Measurements from ENCODE around the gene RNF213.

- no peak for TF ChIP-seq CTCF (conservative IDR thresholded peaks at IDR 0.05 in 1 of 2, IDR thresholded peaks at IDR 0.05 in 1 of 2; ENCODE audit: low read depth in 1 of 2, low read length in 2 of 2)
- TF ChIP-seq EZH2 (IDR thresholded peaks at IDR 0.05; ENCODE audit: low read length, missing control alignments): no peak
These were observed 142.3 kb downstream of the RNF213 start for GRCh38 chr17:80402959-80403358.

All from fibroblast of lung (primary cell).